CD14-positive monocyte (primary cell): ENCODE data around the gene S100A4. TPM values are rescaled to one million over a fixed set of nuclear protein-coding genes. Genes with fewer than 3 reads are reported as not detected.

Source experiments
- DNase-seq, 3 donors: peaks; one replicate each; pipeline ENCODE4 v3.0.0-alpha.2; 2011 to 2022
- H2AFZ ChIP-seq: 2 replicates; pipeline ENCODE4 v1.6.0; 2012; ENCODE audit warnings: mild to moderate bottlenecking, low read depth, low read length, inconsistent platforms; ENCODE audit not compliant: insufficient read depth, poor library complexity, severe bottlenecking
- H3K27ac ChIP-seq, 2 donors: 1 replicate in 1 of 2; 2 replicates in 1 of 2; pipeline ENCODE4 v1.5.1; 2012 to 2013; ENCODE audit warnings: low read length in 2 of 2, control low read depth in 1 of 2, inconsistent platforms in 1 of 2, low read depth in 1 of 2, mild to moderate bottlenecking in 1 of 2
- H3K27me3 ChIP-seq, 2 donors: one replicate each; pipeline versions ENCODE4 v1.6.0 to v1.6.1; 2011 to 2013; ENCODE audit warnings: low read length in 2 of 2; ENCODE audit not compliant: control insufficient read depth in 2 of 2, insufficient read depth in 2 of 2
- H3K36me3 ChIP-seq, 2 donors: replicated peaks in 1 of 2; 1 replicate in 1 of 2; 2 replicates in 1 of 2; pipeline versions ENCODE4 v1.5.1 to v1.6.1; 2012 to 2013; ENCODE audit warnings: low read length in 2 of 2, control low read depth in 1 of 2, inconsistent platforms in 1 of 2, mild to moderate bottlenecking in 1 of 2; ENCODE audit not compliant: insufficient read depth in 2 of 2, control insufficient read depth in 1 of 2
- H3K4me1 ChIP-seq, 2 donors: 1 replicate in 1 of 2; 2 replicates in 1 of 2; pipeline versions ENCODE4 v1.5.1 to v1.6.1; 2012 to 2013; ENCODE audit warnings: low read length in 2 of 2, control low read depth in 1 of 2, inconsistent platforms in 1 of 2, mild to moderate bottlenecking in 1 of 2, moderate library complexity in 1 of 2; ENCODE audit not compliant: insufficient read depth in 2 of 2, control insufficient read depth in 1 of 2
- H3K4me2 ChIP-seq: replicated peaks from 2 replicates; pipeline ENCODE3; 2012; ENCODE audit warnings: low read length, moderate library complexity, mild to moderate bottlenecking; ENCODE audit not compliant: poor library complexity, severe bottlenecking; ENCODE audit errors: extremely low read depth
- H3K4me3 ChIP-seq, 3 experiments: fragments of 200-600 bp in 1 of 3; sonication (generic) in 1 of 3; replicated peaks in 1 of 3; 1 replicate in 2 of 3; 2 replicates in 1 of 3; pipeline ENCODE4 v1.5.1; 2011 to 2013; ENCODE audit warnings: low read length in 3 of 3, mild to moderate bottlenecking in 3 of 3, control low read depth in 2 of 3, low read depth in 2 of 3, inconsistent platforms in 1 of 3, moderate library complexity in 1 of 3
- H3K79me2 ChIP-seq: 2 replicates; pipeline ENCODE4 v1.6.0; 2012; ENCODE audit warnings: mild to moderate bottlenecking, control low read depth, inconsistent platforms, low read length, moderate library complexity; ENCODE audit not compliant: insufficient read depth
- H3K9ac ChIP-seq: 2 replicates; pipeline ENCODE4 v1.6.0; 2017; ENCODE audit warnings: low read length, mild to moderate bottlenecking; ENCODE audit not compliant: insufficient read depth, poor library complexity, severe bottlenecking
- H3K9me3 ChIP-seq, 2 donors: replicated peaks in 1 of 2; 1 replicate in 1 of 2; 2 replicates in 1 of 2; pipeline versions ENCODE4 v1.5.1 to v1.6.1; 2012 to 2013; ENCODE audit warnings: low read length in 2 of 2, control low read depth in 1 of 2; ENCODE audit not compliant: control insufficient read depth in 1 of 2, insufficient read depth in 1 of 2
- H4K20me1 ChIP-seq: 2 replicates; pipeline ENCODE4 v1.6.0; 2012; ENCODE audit warnings: mild to moderate bottlenecking, low read length, control low read depth, moderate library complexity; ENCODE audit not compliant: insufficient read depth
- H3K27ac Mint-ChIP-seq, 7 donors: one replicate each; pipeline ENCODE4 v1.8.0; 2020; ENCODE audit warnings: mild to moderate bottlenecking in 7 of 7, mixed read lengths in 7 of 7, moderate library complexity in 6 of 7, inconsistent platforms in 2 of 7
- H3K27me3 Mint-ChIP-seq, 3 donors: one replicate each; pipeline ENCODE4 v1.8.0; 2021 to 2022; ENCODE audit warnings: low read depth in 3 of 3, mild to moderate bottlenecking in 3 of 3, mixed read lengths in 3 of 3, moderate library complexity in 3 of 3, inconsistent platforms in 1 of 3
- H3K36me3 Mint-ChIP-seq, 2 donors: one replicate each; pipeline ENCODE4 v1.8.0; 2020; ENCODE audit warnings: mixed read lengths in 2 of 2, inconsistent platforms in 1 of 2, mild to moderate bottlenecking in 1 of 2
- H3K4me1 Mint-ChIP-seq: one replicate; pipeline ENCODE4 v1.8.0; 2020; ENCODE audit warnings: mild to moderate bottlenecking, mixed read lengths
- H3K4me3 Mint-ChIP-seq, 2 donors: one replicate each; pipeline ENCODE4 v1.8.0; 2020; ENCODE audit warnings: mild to moderate bottlenecking in 2 of 2, mixed read lengths in 2 of 2, moderate library complexity in 1 of 2
- H3K9me3 Mint-ChIP-seq, 7 donors: one replicate each; pipeline ENCODE4 v1.8.0; 2020 to 2022; ENCODE audit warnings: mixed read lengths in 7 of 7, mild to moderate bottlenecking in 6 of 7, moderate library complexity in 6 of 7, inconsistent platforms in 2 of 7
- WGBS: methylation state at CpG from one replicate; pipeline ENCODE4 v1.1.5; 2013; ENCODE audit warnings: missing lambda C conversion rate; ENCODE audit not compliant: insufficient coverage; 5-methylcytosine and 5-hydroxymethylcytosine counted together
- intact Hi-C, 2 donors: fragments of 100-400 bp; cut with micrococcal nuclease; formaldehyde crosslinking; loops; one replicate each; pipeline versions ENCODE4 v1.15.0 to v1.15.1; 2023
- polyA plus RNA-seq, 3 donors: library from polyadenylated mRNA; depleted of rRNA in 1 of 3; unstranded in 2 of 3; stranded (reverse) in 1 of 3; fragments of 300-500 nt in 2 of 3; fragments of >200 nt in 1 of 3; fragmentation: Illumina TruSeq in 2 of 3; gene quantifications; 1 replicate in 2 of 3; 2 replicates in 1 of 3; pipeline ENCODE4 v1.2.3, GENCODE V29; 2012 to 2021
- TF ChIP-seq, protein P1 (sequence below): fragments of 200-600 bp; IDR thresholded peaks from one replicate; pipeline ENCODE4 v1.8.0; 2022; ENCODE audit warnings: antibody characterized with exemption, mild to moderate bottlenecking

The S100A4 gene
- polyA plus RNA-seq, 3 donors: 4,538 to 7,344 (median 6,092) TPM

- peaks cover 86 to 93% of the 10 kb centered on the region in 2 donors for H3K4me1 ChIP-seq
- intact Hi-C loops: no loop called here
- H3K4me1 Mint-ChIP-seq: peaks cover 93% of the 10 kb centered on the region
- H3K27me3 ChIP-seq: no peaks in the 10 kb centered on the region
- peaks cover 0 to 6% (median 0%) of the 10 kb centered on the region in 3 donors for H3K27me3 Mint-ChIP-seq
- peaks cover 0 to 1% (median 0%) of the 10 kb centered on the region in 7 donors for H3K9me3 Mint-ChIP-seq
- peak overlapping the region; percentile 83 to 94 (median 87) for H3K4me3 ChIP-seq
- H3K9me3 ChIP-seq: no peaks in the 10 kb centered on the region
- DNase-seq: no peak
- H3K36me3 Mint-ChIP-seq: peaks cover 37 to 42% of the 10 kb centered on the region in 2 donors
- no peak overlapping the region for H2AFZ ChIP-seq
- H3K79me2 ChIP-seq: peaks cover 56% of the 10 kb centered on the region
- H3K27ac ChIP-seq: peak overlapping the region; percentile 72 to 91
- 92% methylated on average over 3 of the region's 4 CpGs for WGBS
- peak overlapping the region; percentile 98 for H3K4me2 ChIP-seq
- peak overlapping the region; percentile 70 for H3K9ac ChIP-seq
- peak overlapping the region; percentile 90 to 98 (median 95) for H3K27ac Mint-ChIP-seq
- H4K20me1 ChIP-seq: peaks cover 37% of the 10 kb centered on the region
- H3K36me3 ChIP-seq: peaks cover 20 to 27% of the 10 kb centered on the region in 2 donors
- H3K4me3 Mint-ChIP-seq: peak overlapping the region; percentile 98 to 100
- TF ChIP-seq, protein P1, sequence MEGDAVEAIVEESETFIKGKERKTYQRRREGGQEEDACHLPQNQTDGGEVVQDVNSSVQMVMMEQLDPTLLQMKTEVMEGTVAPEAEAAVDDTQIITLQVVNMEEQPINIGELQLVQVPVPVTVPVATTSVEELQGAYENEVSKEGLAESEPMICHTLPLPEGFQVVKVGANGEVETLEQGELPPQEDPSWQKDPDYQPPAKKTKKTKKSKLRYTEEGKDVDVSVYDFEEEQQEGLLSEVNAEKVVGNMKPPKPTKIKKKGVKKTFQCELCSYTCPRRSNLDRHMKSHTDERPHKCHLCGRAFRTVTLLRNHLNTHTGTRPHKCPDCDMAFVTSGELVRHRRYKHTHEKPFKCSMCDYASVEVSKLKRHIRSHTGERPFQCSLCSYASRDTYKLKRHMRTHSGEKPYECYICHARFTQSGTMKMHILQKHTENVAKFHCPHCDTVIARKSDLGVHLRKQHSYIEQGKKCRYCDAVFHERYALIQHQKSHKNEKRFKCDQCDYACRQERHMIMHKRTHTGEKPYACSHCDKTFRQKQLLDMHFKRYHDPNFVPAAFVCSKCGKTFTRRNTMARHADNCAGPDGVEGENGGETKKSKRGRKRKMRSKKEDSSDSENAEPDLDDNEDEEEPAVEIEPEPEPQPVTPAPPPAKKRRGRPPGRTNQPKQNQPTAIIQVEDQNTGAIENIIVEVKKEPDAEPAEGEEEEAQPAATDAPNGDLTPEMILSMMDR: no peak
These were observed 1.9 kb downstream of the S100A4 start for GRCh38 chr1:153543736-153544135.

DNA sequence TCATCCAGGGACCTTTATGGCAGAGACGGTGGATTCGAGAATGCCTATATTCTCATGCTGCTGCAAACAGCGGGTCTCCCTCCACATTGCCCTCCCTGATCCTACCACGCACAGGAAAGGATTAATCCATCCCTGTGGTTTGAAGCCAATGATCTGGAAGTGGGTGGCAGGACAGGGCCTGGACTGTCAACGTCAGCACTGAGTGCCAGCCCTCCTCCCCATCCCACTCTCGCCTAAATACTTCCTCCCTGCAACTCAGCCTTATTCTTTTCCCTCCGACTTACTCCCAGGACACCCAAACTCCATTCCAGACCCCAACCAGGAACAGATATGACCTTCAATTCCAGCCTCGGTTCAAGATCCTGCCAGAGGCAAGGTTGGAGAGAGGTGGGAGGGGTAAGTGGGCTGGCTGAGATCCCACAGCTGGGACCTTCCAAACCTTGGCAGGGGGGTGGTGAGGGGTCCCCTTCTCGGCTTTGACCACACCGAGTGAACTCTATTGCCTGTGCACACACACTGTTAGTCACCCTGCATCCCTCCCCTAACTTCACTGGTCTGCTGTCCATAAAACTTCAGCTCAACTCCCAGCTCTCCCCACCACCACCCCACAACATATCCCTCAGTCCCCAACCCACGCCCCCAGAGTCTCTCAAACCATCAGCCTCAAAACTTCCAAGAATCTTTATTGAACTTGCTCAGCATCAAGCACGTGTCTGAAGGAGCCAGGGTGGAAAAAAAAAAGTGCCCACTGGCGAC is 2.5 kb downstream of the S100A4 start:
- peak overlapping the region; percentile 98 to 100 for H3K4me3 Mint-ChIP-seq
- WGBS: 61% methylated on average over 5 of the region's 13 CpGs
- H3K79me2 ChIP-seq: peaks cover 56% of the 10 kb centered on the region
- no peaks in the 10 kb centered on the region for H3K9me3 ChIP-seq
- H4K20me1 ChIP-seq: peaks cover 37% of the 10 kb centered on the region
- peaks cover 91% of the 10 kb centered on the region for H3K4me1 Mint-ChIP-seq
- H3K4me3 ChIP-seq: peak overlapping the region in 2 of 3 experiments; percentile 87 to 94
- peaks cover 37 to 42% of the 10 kb centered on the region in 2 donors for H3K36me3 Mint-ChIP-seq
- peaks cover 0 to 6% (median 0%) of the 10 kb centered on the region in 3 donors for H3K27me3 Mint-ChIP-seq
- peaks cover 0 to 1% (median 0%) of the 10 kb centered on the region in 7 donors for H3K9me3 Mint-ChIP-seq
- H3K27ac ChIP-seq: peak overlapping the region; percentile 72 to 91
- peak overlapping the region; percentile 98 for H3K4me2 ChIP-seq
- no peak overlapping the region for H2AFZ ChIP-seq
- TF ChIP-seq, protein P1: no peak
- no peak for DNase-seq
- no peak overlapping the region for H3K9ac ChIP-seq
- peaks cover 80 to 92% of the 10 kb centered on the region in 2 donors for H3K4me1 ChIP-seq
- no peaks in the 10 kb centered on the region for H3K27me3 ChIP-seq
- H3K27ac Mint-ChIP-seq: peak overlapping the region; percentile 90 to 98 (median 95)
- intact Hi-C loops: no loop called here
- H3K36me3 ChIP-seq: peaks cover 20 to 27% of the 10 kb centered on the region in 2 donors
